Naive thymus-derived CD4-positive, alpha-beta T cell (primary cell): ENCODE results near the gene TFEB. TPM values are rescaled to one million over a fixed set of nuclear protein-coding genes. Genes with fewer than 3 reads are reported as not detected.

ENCODE experiments used
- ATAC-seq: fragments of 150-1000 bp; cut with Tn5 transposase; 2 replicates; pipeline ENCODE4 v1.10.0; 2021; ENCODE audit warnings: mild to moderate bottlenecking, moderate library complexity
- CTCF ChIA-PET: fragments of 350-600 bp; sonication (Branson Sonifier 250); formaldehyde crosslinking; loops from one replicate; lab custom pipeline; 2021; ENCODE audit warnings: antibody characterized with exemption; lab: Charles Lee
- POLR2A ChIA-PET: fragments of 350-600 bp; sonication (Branson Sonifier 250); formaldehyde crosslinking; loops from one replicate; lab custom pipeline; 2021; ENCODE audit warnings: antibody characterized with exemption, inconsistent platforms; lab: Charles Lee
- DNase-seq, 9 donors: peaks; one replicate each; pipeline versions ENCODE4 v3.0.0 to v3.0.0-alpha.2; 2020 to 2022; ENCODE audit warnings: mixed read lengths in 1 of 9
- H3K27ac ChIP-seq: one replicate; pipeline ENCODE4 v1.7.0; 2013; ENCODE audit warnings: mild to moderate bottlenecking, low read depth, low read length, moderate library complexity
- H3K27me3 ChIP-seq, 2 donors: one replicate each; pipeline ENCODE4 v1.7.0; 2013; ENCODE audit warnings: low read length in 2 of 2, mild to moderate bottlenecking in 2 of 2, moderate library complexity in 2 of 2; ENCODE audit not compliant: control insufficient read depth in 2 of 2, insufficient read depth in 2 of 2
- H3K36me3 ChIP-seq, 3 experiments: 1 replicate in 2 of 3; 2 replicates in 1 of 3; pipeline ENCODE4 v1.7.0; 2013; ENCODE audit warnings: low read length in 3 of 3, mild to moderate bottlenecking in 3 of 3, moderate library complexity in 1 of 3; ENCODE audit not compliant: insufficient read depth in 3 of 3, control insufficient read depth in 2 of 3
- H3K4me1 ChIP-seq, 2 donors: one replicate each; pipeline ENCODE4 v1.7.0; 2013; ENCODE audit warnings: low read length in 2 of 2, mild to moderate bottlenecking in 2 of 2, moderate library complexity in 1 of 2; ENCODE audit not compliant: control insufficient read depth in 2 of 2, insufficient read depth in 2 of 2
- H3K4me3 ChIP-seq: 2 replicates; pipeline ENCODE4 v1.7.0; 2013; ENCODE audit warnings: mild to moderate bottlenecking, low read length
- H3K9me3 ChIP-seq, 3 experiments: 1 replicate in 2 of 3; 2 replicates in 1 of 3; pipeline ENCODE4 v1.7.0; 2013; ENCODE audit warnings: low read length in 3 of 3; ENCODE audit not compliant: control insufficient read depth in 2 of 3
- H3K27ac Mint-ChIP-seq, 9 donors: one replicate each; pipeline ENCODE4 v1.8.0; 2020 to 2022; ENCODE audit warnings: mixed read lengths in 9 of 9, mild to moderate bottlenecking in 8 of 9, moderate library complexity in 5 of 9, inconsistent platforms in 2 of 9
- H3K27me3 Mint-ChIP-seq, 5 donors: one replicate each; pipeline ENCODE4 v1.8.0; 2021 to 2022; ENCODE audit warnings: mixed read lengths in 5 of 5, mild to moderate bottlenecking in 1 of 5
- H3K36me3 Mint-ChIP-seq, 5 donors: one replicate each; pipeline ENCODE4 v1.8.0; 2020 to 2022; ENCODE audit warnings: mixed read lengths in 5 of 5, mild to moderate bottlenecking in 3 of 5, inconsistent platforms in 1 of 5
- H3K4me1 Mint-ChIP-seq, 7 donors: one replicate each; pipeline ENCODE4 v1.8.0; 2020 to 2022; ENCODE audit warnings: mixed read lengths in 7 of 7, mild to moderate bottlenecking in 3 of 7, inconsistent platforms in 1 of 7
- H3K4me3 Mint-ChIP-seq, 10 donors: one replicate each; pipeline ENCODE4 v1.8.0; 2020 to 2022; ENCODE audit warnings: mild to moderate bottlenecking in 10 of 10, mixed read lengths in 10 of 10, moderate library complexity in 6 of 10, inconsistent platforms in 2 of 10
- H3K9me3 Mint-ChIP-seq, 11 donors: one replicate each; pipeline ENCODE4 v1.8.0; 2020 to 2022; ENCODE audit warnings: mixed read lengths in 11 of 11, mild to moderate bottlenecking in 4 of 11, inconsistent platforms in 1 of 11, moderate library complexity in 1 of 11
- intact Hi-C, 2 donors: fragments of 100-400 bp; cut with micrococcal nuclease; formaldehyde crosslinking; loops; one replicate each; pipeline ENCODE4 v1.15.1; 2023
- polyA plus RNA-seq, 2 donors: library from polyadenylated mRNA; unstranded; fragments of 300-500 nt; fragmentation: Illumina TruSeq; gene quantifications; one replicate each; pipeline ENCODE4 v1.2.3, GENCODE V29; 2021
- total RNA-seq, 6 experiments: library from RNA in 5 of 6; stranded (reverse) in 5 of 6; gene quantifications; 1 replicate in 5 of 6; 2 replicates in 1 of 6; pipeline ENCODE4 v1.2.3 and lab custom pipeline; 2021 to 2026

Gene TFEB
- total and polyA plus RNA-seq, 7 experiments from 2014 or later, result 2.4 to 39.9 (median 8.0) TPM

DNA sequence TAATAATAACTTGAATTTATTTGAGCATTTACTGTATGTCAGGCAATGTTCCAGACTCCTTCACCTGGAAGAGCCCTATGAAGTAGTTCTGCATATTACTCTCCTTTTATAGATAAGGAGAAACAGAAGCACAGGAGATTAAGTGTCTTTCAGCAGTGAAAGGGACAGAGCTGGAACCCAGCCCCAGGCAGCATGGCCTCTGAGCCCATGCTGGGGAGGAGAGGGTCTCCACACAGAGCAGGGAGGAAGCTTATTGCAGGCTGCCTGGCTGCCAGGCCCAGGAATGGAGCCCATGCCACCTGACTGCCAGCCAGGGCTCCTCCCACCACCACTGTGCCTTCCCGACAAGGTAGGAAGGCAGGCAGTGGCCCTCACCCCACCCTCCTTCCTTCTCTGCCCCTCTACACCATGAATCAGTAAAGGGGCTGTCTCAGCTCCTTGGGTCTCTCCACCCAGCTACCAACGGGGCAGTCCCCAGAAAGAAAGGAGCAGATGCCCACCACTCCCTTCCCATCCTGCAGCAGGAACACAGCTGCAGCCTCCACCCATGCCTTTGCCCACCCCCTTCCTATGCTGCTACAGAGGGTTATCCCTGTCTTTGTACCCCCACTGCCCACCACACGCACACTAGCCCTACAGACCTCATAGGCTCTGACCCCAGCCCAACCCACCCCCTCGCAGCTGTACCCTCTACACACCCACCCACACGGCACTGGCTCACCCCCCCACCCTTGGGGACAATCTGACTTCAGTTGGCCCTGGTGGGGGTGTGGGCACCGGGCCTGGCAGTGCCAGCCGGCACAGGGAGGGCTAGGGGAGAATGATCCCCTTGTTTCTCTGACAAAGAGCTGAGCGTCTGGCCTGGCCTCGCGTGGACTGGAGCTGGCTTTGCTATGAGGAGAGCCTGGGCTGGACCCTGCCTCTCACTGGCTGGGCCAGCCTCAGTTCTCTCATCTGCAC, 41.8 kb downstream of the TFEB start:
- CTCF ChIA-PET, result no interaction called here
- Histone ChIP-seq H3K27ac (no peak overlapping the region), H3K9me3 (no peaks in the 10 kb centered on the region), H3K4me1 (no peaks in the 10 kb centered on the region), H3K27me3 (no peaks in the 10 kb centered on the region), H3K4me3 (no peak overlapping the region), H3K36me3 (peaks cover 0 to 8% (median 0%) of the 10 kb centered on the region in 3 experiments)
- H3K27ac Mint-ChIP-seq, result peak overlapping the region in 1 of 9 donors; percentile 41
- H3K27me3 Mint-ChIP-seq, result no peaks in the 10 kb centered on the region
- intact Hi-C loops, result no loop called here
- no peaks in the 10 kb centered on the region for H3K9me3 Mint-ChIP-seq
- DNase-seq (no peak), ATAC-seq (no peak)
- peaks cover 0 to 17% (median 0%) of the 10 kb centered on the region in 5 donors for H3K36me3 Mint-ChIP-seq
- H3K4me1 Mint-ChIP-seq, result peaks cover 0 to 15% (median 0%) of the 10 kb centered on the region in 7 donors
- no peak overlapping the region for H3K4me3 Mint-ChIP-seq
- POLR2A ChIA-PET, result no interaction called here

DNA sequence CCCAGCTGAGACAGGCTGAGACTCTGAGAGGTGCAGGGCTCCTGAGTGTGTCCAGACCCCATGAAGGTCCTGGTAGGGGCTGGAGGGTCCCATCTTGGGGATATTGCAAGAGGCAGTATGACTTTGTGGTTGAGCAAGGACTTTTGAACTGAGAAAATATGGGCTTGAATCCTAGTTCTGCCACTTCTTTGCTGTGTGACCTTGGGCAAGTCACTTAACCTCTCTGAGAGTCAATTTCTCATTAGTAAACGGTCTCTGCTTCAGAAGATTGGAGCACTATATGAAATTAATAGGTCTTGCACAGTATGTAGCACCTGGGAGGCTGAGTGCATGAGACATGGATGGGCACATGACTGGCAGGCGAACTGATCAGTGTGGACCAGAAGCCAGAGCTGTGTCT, 42.7 kb downstream of the TFEB start:
- Mint-ChIP-seq H3K36me3 (peaks cover 0 to 13% (median 0%) of the 10 kb centered on the region in 5 donors), H3K9me3 (no peaks in the 10 kb centered on the region), H3K4me3 (no peak overlapping the region), H3K4me1 (peaks cover 0 to 15% (median 0%) of the 10 kb centered on the region in 7 donors), H3K27me3 (no peaks in the 10 kb centered on the region), H3K27ac (no peak overlapping the region)
- Histone ChIP-seq H3K27ac (no peak overlapping the region), H3K4me1 (no peaks in the 10 kb centered on the region), H3K27me3 (no peaks in the 10 kb centered on the region), H3K36me3 (peaks cover 0 to 8% (median 0%) of the 10 kb centered on the region in 3 experiments), H3K9me3 (no peaks in the 10 kb centered on the region), H3K4me3 (no peak overlapping the region)
- ChIA-PET CTCF (interaction anchor here (1.2 kb wide), 1 partner anchor 10 kb away, joined by 4 read pairs; no protein-coding TSS in a partner anchor), POLR2A (no interaction called here)
- no peak for ATAC-seq
- DNase-seq, result no peak
- intact Hi-C loops, result no loop called here

DNA sequence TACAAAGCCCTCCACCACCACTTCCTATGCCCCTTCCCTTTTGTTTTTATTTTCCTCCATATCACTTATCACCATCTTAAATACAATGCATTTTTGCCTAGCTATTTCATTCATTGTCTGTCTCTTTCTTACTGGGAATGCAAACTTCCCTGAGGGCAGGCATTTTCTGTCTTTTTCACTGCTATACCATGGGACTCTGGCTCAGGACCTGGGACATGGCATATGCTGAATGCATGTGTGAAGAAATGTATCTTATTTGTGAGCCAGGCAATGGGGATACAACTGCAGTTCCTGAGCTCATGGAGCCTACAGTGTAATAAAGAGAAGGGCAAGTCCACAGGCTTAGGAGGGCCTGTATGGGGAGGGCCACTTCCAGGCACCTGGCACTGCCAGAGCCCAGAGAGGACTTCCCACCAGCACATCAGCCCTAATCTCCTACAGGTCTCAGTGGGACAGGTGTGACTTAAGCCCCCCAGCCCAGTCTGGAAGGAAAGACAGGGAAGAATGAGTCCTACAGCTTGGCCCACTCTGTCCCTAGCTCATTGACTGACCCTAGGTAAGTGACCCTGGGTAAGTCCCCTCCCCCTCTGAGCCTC, 43.2 kb downstream of the TFEB start:
- no peaks in the 10 kb centered on the region for H3K27me3 ChIP-seq
- ATAC-seq, result no peak
- Mint-ChIP-seq H3K9me3 (no peaks in the 10 kb centered on the region), H3K27ac (peak overlapping the region in 1 of 9 donors; percentile 53), H3K4me1 (peaks cover 0 to 15% (median 0%) of the 10 kb centered on the region in 7 donors), H3K4me3 (no peak overlapping the region), H3K36me3 (peaks cover 0 to 17% (median 2%) of the 10 kb centered on the region in 5 donors), H3K27me3 (no peaks in the 10 kb centered on the region)
- ChIA-PET POLR2A (no interaction called here), CTCF (interaction anchor here (1.2 kb wide), 1 partner anchor 9 kb away, joined by 4 read pairs; no protein-coding TSS in a partner anchor)
- no peak overlapping the region for H3K4me3 ChIP-seq
- H3K9me3 ChIP-seq, result no peaks in the 10 kb centered on the region
- H3K27ac ChIP-seq, result no peak overlapping the region
- intact Hi-C loops, result no loop called here
- no peak for DNase-seq
- peaks cover 0 to 8% (median 0%) of the 10 kb centered on the region in 3 experiments for H3K36me3 ChIP-seq
- H3K4me1 ChIP-seq, result no peaks in the 10 kb centered on the region

DNA sequence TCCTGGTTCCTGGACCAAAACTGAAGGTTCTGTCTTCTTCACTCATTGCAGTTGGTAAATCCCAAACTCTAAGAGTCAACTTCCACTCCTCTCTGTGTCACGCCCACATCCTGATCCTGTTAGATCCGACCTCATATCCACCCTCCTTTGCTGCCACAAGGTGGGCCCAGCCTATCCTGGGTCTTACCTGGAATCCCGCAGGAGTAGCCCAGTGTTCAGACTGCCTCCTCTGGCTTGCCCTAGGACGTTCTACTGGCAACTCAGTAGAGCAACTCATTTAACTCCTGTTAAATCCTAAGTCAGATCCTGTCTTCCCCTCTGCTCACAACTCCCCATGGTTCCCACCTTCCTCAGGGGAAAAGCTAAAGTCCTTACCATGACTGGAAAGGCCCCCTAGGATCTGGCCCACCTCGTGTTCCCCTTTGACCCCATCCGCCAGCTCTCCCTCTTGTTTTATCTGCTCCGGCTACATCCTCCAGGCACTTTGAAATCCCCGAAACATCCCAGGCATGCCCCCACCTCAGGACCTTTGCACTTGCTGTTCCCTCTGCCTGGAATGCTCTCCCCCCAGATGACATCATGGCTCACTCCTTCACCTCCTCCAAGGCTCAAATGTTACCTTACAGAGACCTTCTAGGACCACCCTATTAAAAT, 43.9 kb downstream of the TFEB start:
- H3K4me3 Mint-ChIP-seq, result no peak overlapping the region
- H3K4me1 Mint-ChIP-seq, result peaks cover 0 to 15% (median 0%) of the 10 kb centered on the region in 7 donors
- CTCF ChIA-PET, result interaction anchor here (1.2 kb wide), 1 partner anchor 8 kb away, joined by 4 read pairs; no protein-coding TSS in a partner anchor

DNA sequence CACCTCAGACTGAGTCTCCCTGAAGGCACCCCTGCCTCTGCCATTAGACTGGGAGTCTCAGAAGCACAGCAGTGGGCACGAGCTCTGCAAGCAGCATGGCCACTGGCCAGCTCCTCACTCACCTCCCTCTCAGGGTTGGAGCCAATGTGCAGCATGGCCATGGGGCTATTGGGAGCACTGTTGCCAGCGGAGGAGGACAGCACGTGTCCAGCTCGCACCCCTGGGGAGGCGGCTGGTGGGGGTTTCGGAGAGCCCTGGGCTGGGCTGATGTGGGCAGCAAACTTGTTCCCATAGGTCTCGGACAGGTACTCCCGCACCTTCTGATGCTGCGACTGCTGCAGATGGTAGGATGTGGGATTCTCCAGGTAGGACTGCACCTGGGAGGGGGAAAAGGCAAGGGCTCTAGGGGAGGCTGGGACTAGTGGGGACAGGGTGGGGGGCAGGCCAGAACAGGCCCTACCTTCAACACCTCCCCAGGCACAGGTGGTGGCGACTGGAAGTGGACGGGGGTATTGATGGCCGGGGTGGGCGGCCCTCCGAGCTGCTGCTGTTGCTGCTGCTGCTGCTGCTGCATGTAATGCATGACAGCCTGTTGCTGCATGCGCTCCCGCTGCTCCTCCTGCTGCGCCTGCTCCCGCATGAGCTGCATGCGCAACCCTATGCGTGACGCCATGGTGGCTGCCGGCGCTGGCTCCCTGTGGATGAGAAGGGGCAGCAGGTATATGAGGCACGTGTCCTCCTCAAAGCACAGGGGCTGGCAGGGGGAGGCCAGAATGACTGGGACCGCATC, 44.7 kb downstream of the TFEB start:
- no peak for DNase-seq
- ATAC-seq, result no peak
- ChIA-PET POLR2A (interaction anchor here (0.7 kb wide), 1 partner anchor 1981 kb away, joined by 3 read pairs; no protein-coding TSS in a partner anchor), CTCF (no interaction called here)
- no peak overlapping the region for H3K4me3 ChIP-seq
- H3K9me3 Mint-ChIP-seq, result no peaks in the 10 kb centered on the region
- peaks cover 0 to 17% (median 2%) of the 10 kb centered on the region in 5 donors for H3K36me3 Mint-ChIP-seq
- H3K36me3 ChIP-seq, result peaks cover 0 to 8% (median 0%) of the 10 kb centered on the region in 3 experiments
- H3K9me3 ChIP-seq, result no peaks in the 10 kb centered on the region
- H3K4me1 ChIP-seq, result no peaks in the 10 kb centered on the region
- H3K27ac Mint-ChIP-seq, result no peak overlapping the region
- H3K27me3 Mint-ChIP-seq, result no peaks in the 10 kb centered on the region
- intact Hi-C loops, result no loop called here
- H3K27me3 ChIP-seq, result no peaks in the 10 kb centered on the region
- H3K4me1 Mint-ChIP-seq, result peaks cover 0 to 15% (median 0%) of the 10 kb centered on the region in 7 donors
- H3K4me3 Mint-ChIP-seq, result no peak overlapping the region
- H3K27ac ChIP-seq, result no peak overlapping the region

More for the DNA sequence above, 43.9 kb downstream of the TFEB start:
- Mint-ChIP-seq H3K9me3 (no peaks in the 10 kb centered on the region), H3K27ac (peak overlapping the region in 2 of 9 donors; percentile 42 to 53), H3K27me3 (no peaks in the 10 kb centered on the region), H3K36me3 (peaks cover 0 to 17% (median 2%) of the 10 kb centered on the region in 5 donors)
- ATAC-seq (no peak), DNase-seq (no peak)
- no peaks in the 10 kb centered on the region for H3K4me1 ChIP-seq
- peaks cover 0 to 8% (median 0%) of the 10 kb centered on the region in 3 experiments for H3K36me3 ChIP-seq
- H3K9me3 ChIP-seq, result no peaks in the 10 kb centered on the region
- intact Hi-C loops, result no loop called here
- H3K27ac ChIP-seq, result no peak overlapping the region
- H3K4me3 ChIP-seq, result no peak overlapping the region
- H3K27me3 ChIP-seq, result no peaks in the 10 kb centered on the region
- POLR2A ChIA-PET, result interaction anchor here (0.7 kb wide), 1 partner anchor 1980 kb away, joined by 3 read pairs; no protein-coding TSS in a partner anchor
